GM19438 (cell line): ENCODE results near the gene MED29.
"Not testable (repeated sequence)": the region's sequence is repeated elsewhere in the genome, so short reads cannot be mapped to it uniquely, and the experiment has no call there.

ENCODE experiments used
- ATAC-seq: cut with Tn5 transposase; IDR thresholded peaks from one replicate; pipeline ENCODE4 v1.9.1; 2021; ENCODE audit warnings: low read depth; ENCODE audit not compliant: unreplicated experiment

MED29 gene

DNA sequence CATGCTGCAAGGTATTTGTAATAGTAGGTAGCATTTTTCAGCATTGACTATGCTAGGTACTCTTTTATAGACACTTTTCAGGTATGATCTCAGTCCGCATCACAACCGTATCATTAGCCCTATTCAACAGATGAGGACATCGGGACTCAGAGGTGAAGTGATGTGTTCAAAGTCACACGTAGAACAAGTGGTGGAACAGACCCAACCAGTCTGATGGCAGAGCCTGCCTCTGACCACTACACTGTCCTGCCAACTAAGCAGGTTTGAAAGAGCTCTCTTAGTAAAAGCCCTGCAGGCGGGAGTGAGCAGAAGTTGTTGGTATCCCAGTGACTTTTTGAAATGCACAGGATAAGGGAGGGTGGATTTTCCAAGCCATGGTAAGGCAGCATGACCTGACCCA is 20.4 kb upstream of the MED29 start:
- no peak for ATAC-seq

- ATAC-seq = no peak
These were observed 19.0 kb upstream of the MED29 start for GRCh38 chr19:39372047-39372802.

DNA sequence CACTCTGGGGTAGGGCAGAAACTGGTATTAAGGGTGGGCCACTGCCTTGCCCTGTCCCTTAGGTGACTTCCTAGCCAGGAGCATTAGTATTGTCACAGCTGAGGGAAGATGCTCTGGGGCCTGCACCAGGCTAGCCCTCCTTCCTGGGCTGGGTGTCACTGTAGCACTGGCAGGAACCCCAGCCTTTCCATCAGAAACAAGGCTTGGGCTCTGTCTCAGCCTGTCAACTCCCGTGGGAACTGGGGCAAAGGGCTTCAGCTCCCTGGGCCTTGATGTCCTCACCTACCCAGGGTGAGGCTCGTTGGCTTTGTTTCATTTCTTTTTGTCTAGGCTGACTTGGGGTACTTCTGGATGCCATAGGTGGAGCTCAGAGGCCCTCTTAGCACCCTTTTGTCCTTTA is 18.2 kb upstream of the MED29 start:
- ATAC-seq = no peak

DNA sequence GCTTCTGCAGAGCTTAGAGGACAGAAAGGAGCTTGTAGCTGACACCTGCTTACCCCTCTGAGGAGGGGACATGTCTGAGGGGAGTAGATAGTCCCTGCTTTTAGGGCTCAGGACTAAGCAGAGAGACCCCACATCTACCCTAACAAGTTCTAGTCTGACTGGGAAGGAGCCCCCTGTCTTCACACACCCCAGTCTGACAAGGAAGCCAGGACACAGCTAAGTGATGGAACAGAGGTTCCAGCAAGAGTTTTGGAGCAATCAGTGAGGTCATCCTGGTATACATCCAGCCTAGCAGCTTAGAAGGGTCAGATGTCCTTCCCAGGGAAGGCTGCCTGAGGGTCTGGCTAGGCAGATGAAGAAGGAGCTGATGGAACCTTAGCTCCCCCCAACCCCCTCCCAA is 15.2 kb upstream of the MED29 start:
- ATAC-seq = no peak

DNA sequence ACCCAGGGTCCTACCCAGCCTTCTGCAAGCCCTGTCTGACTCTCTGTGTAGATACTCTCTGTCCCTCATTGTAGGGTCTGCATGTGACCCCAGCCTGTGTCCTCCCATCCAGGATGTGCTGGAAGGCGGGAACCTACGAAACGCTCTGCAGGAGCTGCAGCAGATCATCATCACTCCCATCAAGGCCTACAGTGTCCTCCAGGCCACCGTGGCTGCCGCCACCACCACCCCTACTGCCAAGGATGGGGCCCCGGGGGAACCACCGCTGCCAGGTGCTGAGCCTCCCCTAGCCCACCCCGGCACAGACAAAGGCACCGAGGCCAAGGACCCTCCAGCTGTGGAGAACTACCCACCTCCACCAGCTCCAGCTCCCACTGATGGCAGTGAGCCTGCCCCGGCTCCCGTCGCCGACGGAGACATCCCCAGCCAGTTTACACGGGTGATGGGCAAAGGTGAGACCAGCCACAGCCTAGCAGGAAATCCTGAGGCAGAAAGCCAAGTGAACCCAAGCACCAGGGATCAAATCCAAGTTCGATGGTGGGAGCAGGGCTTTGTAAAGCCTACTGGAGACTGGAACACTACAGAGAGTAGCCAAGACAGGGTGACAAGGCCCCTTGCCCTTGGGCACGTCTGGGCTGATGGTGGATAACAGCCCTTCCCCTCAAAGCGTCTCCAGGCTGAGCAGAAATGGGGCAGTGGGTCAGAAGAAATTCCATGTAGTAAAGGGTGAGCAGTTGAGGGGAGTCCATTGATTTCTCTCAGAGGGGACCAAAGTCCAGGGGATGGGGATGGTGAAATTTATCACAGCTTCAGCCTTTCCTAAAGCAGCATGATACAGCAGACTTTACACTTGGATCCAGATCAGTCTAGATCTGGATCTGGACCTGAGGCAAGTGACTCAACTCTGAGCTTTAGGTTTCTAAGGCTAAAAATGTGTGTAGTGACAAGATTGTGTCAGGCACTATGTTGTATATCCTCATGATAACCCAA is 13.5 kb upstream of the MED29 start:
- no peak for ATAC-seq

DNA sequence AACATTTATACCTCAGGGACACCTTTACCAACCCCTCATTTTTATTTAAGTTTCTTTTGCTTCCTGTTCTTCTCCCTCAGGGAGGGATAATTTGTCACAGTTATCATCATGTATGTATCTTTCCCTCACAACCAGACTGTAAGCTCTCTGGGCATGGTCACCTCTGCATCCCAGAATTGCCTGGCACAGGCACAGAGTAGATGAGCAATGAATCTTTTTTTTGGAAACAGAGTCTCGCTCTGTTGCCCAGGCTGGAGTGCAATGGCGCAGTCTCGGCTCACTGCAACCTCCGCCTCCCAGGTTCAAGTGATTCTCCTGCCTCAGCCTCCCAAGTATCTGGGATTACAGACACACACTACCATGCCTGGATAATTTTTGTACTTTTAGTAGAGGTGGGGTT is 11.8 kb upstream of the MED29 start:
- not testable (repeated sequence) for ATAC-seq

DNA sequence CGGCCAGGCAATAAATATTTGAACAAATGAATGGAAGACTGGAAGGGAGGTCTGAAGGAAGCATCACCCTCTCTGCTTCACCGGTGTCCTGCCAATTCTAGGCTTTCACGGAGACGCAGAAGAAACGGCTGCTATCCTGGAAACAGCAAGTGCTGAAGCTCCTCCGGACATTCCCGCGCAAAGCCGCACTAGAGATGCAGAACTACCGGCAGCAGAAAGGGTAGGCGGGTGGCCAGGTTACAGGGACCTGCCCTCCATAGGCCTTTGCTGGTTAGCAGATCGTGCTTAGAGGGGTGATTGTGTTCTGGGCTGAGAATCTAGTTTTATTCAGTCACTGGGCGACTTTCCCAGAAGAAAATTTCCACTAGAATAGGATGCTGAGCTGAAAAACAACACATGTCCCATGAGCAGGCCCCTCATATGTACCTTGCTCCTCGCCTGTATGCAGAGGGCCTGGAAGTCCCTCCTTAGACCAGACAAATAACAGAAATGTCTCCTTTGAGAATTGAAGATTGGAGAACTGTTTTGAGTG is 11.2 kb upstream of the MED29 start:
- no peak for ATAC-seq

DNA sequence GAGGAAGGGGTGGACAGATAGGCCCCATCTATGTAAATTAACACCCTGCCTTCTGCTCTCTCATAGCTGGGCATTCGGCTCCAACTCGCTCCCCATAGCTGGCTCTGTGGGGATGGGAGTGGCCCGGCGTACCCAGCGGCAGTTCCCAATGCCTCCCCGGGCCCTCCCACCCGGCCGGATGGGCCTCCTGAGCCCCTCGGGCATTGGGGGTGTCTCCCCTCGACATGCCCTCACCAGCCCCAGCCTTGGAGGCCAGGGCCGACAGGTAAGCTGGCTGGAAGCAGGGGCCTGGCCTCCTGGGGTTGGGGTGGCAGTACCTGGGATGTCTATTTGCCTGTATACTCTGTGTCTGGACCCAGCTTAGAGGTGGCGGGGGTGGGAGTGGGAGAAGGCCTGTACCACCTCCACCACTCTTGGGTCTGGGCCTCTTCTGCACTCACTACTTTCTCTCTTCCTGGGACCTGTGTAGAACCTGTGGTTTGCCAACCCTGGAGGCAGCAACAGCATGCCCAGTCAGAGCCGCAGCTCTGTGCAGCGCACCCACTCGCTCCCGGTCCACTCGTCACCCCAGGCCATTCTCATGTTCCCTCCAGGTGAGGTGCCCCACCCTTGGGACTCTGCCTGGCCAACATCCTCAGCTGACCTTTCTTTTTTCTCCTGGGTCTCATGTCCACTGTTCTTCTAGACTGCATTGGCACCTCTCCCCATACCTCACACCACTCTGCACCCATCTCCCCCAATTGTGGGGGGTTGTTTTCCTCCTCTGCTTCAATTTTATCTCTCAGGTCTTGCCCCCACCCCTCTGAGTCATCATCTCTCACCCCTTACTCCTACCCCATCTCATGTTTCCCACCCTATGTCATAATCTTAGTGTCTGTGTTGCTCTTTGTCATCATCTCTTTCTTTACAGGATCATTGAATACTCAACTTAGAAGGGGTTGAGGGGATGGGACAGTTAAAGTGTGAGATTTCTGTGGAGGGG is 10.4 kb upstream of the MED29 start:
- ATAC-seq = no peak

DNA sequence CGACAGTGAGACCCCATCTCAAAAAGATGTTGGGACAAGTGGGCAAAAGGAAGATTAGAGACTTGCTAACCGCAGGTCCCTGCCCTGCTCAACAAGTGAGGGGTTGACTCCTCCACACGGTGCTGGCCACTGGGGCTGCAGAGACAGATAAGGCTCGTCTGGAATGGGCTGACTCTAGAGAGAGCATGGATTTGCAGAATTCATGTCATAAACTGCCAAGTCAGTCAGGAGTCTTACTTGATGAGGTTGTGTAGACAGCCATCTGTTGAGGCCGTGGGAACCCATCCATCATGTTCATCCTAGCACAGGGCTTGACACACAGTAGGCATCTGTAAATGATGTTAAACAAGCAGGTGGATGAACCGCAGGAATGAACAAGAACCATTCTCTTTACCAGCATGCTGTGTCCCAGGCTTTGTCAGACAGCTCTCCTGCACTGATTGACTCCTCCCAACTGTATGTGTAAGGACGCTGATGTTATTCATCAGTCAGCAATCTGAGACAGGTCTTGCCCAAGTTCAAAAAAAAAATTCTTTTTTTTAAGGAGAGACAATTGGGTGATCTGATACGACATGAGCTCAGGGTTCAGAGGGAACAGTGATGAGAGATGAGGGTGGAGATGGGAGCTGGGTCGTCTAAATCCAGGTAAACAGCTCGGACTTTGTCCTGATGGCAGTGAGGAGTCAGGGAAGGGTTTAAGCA is 9.1 kb upstream of the MED29 start:
- no peak for ATAC-seq

DNA sequence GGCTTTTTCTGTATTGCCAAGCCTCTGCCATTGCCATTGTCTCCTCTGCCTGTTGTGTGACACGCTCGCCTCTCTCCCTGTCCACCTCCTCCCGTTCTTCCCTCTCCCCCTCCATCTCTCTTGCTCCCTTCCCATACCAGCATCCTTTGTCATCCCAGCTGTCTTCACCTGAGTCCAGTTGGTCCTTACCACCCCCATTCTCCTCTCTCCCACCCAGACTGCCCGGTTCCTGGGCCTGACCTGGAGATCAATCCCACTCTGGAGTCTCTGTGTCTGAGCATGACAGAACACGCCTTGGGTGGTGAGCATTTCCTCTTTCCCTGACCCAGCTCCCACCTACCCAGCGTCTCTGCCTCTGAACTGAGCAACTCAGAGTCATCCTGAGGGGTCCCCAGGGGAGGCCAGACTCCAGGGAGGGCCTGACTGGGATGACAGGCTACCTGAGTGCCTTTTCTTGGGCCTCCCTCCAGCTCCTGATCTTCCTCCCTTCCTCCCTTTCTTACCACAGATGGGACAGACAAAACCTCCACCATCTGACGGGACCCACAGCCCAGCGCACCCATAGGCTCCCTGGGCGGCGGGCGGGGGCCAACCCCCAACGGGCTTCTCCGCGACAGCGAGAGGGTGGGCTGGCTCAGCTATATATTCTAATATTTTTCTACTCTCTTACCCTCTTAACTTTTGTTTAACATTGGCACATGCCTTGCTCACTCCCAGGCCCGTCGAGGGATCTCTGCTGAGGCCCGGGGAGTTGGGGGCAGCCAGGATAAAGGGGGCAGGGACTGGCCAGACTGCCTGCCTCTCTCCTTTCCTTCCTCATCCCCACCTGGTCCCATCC is 8.0 kb upstream of the MED29 start:
- ATAC-seq = no peak

GRCh38 chr19:39384839-39385568 is 6.2 kb upstream of the MED29 start:
- ATAC-seq = no peak

GRCh38 chr19:39385629-39386411 is 5.4 kb upstream of the MED29 start:
- no peak for ATAC-seq

DNA sequence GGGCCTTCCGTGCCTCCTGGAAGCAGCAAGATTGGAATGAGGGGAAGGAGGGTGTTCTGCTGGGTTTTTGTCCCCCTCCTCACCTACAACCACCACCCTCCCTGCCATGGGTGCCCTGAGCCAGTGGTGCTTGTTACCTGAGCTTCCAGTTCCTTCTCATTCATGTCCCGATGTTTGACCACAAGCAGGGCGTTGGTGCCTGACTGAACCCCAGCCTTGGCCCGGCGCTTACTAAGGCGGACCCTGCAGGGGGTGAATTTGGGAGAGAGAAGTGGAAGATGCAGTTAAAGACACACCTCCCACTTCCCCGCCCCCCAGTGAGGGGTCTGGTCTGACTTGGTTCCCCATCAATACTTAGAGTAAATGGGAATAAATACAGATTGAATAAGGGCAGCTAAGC is 4.6 kb upstream of the MED29 start:
- ATAC-seq = no peak

- ATAC-seq = no peak
These were observed 2.5 kb upstream of the MED29 start for GRCh38 chr19:39388657-39389056.

DNA sequence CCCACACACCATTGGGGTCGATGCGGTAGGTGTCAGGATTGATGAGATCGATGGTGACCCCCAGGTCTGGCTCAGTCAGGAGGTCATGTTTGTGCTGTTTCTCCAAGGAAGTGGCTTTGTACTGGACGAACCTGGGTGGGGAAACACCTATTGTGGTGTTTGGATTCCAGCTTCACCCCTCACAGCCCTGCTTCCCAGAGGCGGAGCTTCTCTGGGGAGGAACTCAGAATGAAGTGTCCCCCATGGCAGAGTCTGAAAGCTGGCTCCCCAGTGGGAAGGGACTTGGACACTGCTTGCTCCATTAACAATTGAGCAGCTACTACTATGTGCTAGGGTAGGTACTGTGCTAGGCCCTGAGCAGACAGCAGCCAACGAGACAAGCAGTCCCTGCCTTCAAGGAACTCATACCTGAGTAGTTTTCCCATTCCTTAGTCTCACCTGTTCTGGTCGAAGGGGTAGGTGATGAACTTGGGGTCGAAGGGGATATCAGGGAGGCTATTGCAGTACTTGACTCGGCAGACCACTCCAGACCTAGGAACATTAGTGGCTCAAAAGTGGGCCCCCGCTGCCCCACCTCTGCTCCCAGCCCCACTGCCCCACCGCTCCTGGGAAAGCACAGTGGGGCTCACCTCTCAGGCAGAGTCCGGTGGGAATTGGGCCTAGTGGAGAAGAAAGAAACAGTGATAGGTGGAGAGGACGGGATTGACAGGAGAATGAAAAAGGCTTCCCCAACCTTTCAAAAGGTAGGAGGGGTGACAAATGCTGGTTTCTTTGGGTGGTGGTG is 1.4 kb upstream of the MED29 start:
- no peak for ATAC-seq

- peak; percentile 16 for ATAC-seq
These were observed 777 bp upstream of the MED29 start for GRCh38 chr19:39390451-39390750.
